Sigmoid colon (tissue), 7 donors: ENCODE data around the gene ATG9B. TPM values are rescaled to one million over a fixed set of nuclear protein-coding genes. Genes with fewer than 3 reads are reported as not detected.

Experiments used
- DNase-seq: peaks from one replicate; pipeline ENCODE4 v3.0.0-alpha.2; 2019
- H3K27ac ChIP-seq, 4 donors: fragments of 200-600 bp; sonication (generic); one replicate each; pipeline ENCODE4 v1.5.1; 2016 to 2019; ENCODE audit warnings: mild to moderate bottlenecking in 1 of 4
- H3K27me3 ChIP-seq, 3 donors: fragments of 200-600 bp; sonication (generic); one replicate each; pipeline ENCODE4 v1.5.1; 2019; ENCODE audit warnings: mild to moderate bottlenecking in 1 of 3
- H3K36me3 ChIP-seq, 4 donors: fragments of 200-600 bp; sonication (generic); one replicate each; pipeline ENCODE4 v1.5.1; 2016 to 2019
- H3K4me1 ChIP-seq, 4 donors: fragments of 200-600 bp; sonication (generic); one replicate each; pipeline ENCODE4 v1.5.1; 2017 to 2019
- H3K4me3 ChIP-seq, 4 donors: fragments of 200-600 bp; sonication (generic); one replicate each; pipeline ENCODE4 v1.5.1; 2017 to 2019; ENCODE audit warnings: mild to moderate bottlenecking in 2 of 4, moderate library complexity in 1 of 4
- H3K9me3 ChIP-seq, 4 donors: fragments of 200-600 bp in 3 of 4; sonication (generic) in 3 of 4; one replicate each; pipeline versions ENCODE4 v1.5.1 to v1.6.1; 2013 to 2019
- CTCF ChIP-seq, 4 experiments: fragments of 450-650 bp in 3 of 4; fragments of 200-600 bp in 1 of 4; IDR thresholded peaks; one replicate each; pipeline ENCODE4 v1.5.1; 2016 to 2019; ENCODE audit warnings: antibody characterized with exemption in 4 of 4, mild to moderate bottlenecking in 3 of 4, moderate library complexity in 2 of 4
- EP300 ChIP-seq, 4 donors: sonication (generic); formaldehyde crosslinking; IDR thresholded peaks; one replicate each; pipeline ENCODE4 v1.6.1; 2017; ENCODE audit warnings: antibody characterized with exemption in 4 of 4
- POLR2A ChIP-seq, 2 donors: fragments of 450-650 bp; IDR thresholded peaks; one replicate each; pipeline ENCODE4 v1.6.1; 2016; ENCODE audit warnings: antibody characterized with exemption in 2 of 2, mild to moderate bottlenecking in 2 of 2, moderate library complexity in 2 of 2
- POLR2AphosphoS5 ChIP-seq, 4 donors: sonication (generic); formaldehyde crosslinking; IDR thresholded peaks; one replicate each; pipeline ENCODE4 v1.6.1; 2017; ENCODE audit warnings: antibody characterized with exemption in 4 of 4
- WGBS, 2 donors: extraction: QIAGEN DNeasy Blood & Tissue Kit; methylation state at CpG; one replicate each; pipeline ENCODE4 v1.1.7; 2013; 5-methylcytosine and 5-hydroxymethylcytosine counted together
- intact Hi-C: fragments of 100-400 bp; cut with DNase I; formaldehyde crosslinking; loops from one replicate; pipeline ENCODE4 v1.15.1; 2023
- polyA plus RNA-seq, 3 donors: library from polyadenylated mRNA; stranded (reverse); fragments of 200-250 nt; gene quantifications; one replicate each; pipeline ENCODE4 v1.2.3, GENCODE V29; 2013
- total RNA-seq, 4 donors: library from RNA; depleted of rRNA; stranded (reverse); fragments of >200 nt; gene quantifications; one replicate each; pipeline ENCODE4 v1.1.0, GENCODE V29; 2016
- donor health status: healthy with polysubstance abuse.
- donor health status: Bipolar disorder and iron deficiency.
- donor health status: healthy.

The ATG9B gene
- total and polyA plus RNA-seq, 7 donors: 1.2 to 1.6 TPM; not detected in 5

DNA sequence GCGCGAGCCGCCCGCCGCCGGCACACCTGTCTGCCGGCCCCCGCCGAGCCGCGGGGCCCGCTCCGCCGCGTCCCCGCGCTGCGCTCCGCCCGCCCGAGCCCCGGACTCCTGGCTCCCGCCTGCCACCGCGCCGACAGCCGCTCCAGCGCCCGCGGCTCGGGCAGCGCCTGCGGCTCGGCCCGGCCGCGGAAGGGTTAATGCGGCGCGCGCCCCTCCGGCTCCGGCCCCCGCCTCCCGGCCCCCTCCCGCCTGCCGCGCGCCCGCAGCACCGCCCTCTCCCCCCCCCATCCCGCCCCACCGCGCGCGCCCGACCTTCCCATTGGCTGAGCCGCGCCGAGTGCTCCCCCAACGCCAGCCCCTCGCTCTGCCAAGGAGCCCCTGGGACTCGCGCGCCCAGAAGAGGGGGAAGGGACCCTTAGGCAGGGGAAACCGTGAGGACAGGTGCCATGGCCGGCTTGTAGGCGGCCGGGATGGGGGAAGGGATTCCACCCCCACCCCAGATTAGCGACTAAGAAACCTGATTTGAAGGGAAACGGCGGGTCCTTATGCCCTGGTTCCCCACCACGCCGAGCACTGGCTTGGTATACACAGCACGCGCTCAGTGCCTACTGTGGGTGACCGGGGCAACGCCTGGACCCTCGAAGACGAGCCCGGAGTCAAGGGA is 46.0 kb downstream of the ATG9B start, which contains the start of gene KCNH2:
KCNH2 (minus strand) TSS at position 196 of the 664 bp plus-strand sequence. CDS start 408 bp downstream, outside the sequence.
- H3K4me1 ChIP-seq: peaks cover 0 to 68% (median 64%) of the 10 kb centered on the region in 4 donors
- peak within 1 kb of the TSS; percentile 48 to 69 (median 66) for H3K4me3 ChIP-seq
- DNase-seq: peak; percentile 84
- 0 to 1% methylated on average over 81 of the region's 81 CpGs for WGBS, 2 donors
- H3K9me3 ChIP-seq: no peaks in the 10 kb centered on the region
- peak within 1 kb of the TSS; percentile 84 to 97 (median 90) for H3K27ac ChIP-seq
- intact Hi-C loops: loop anchor here (5.0 kb wide), 1 partner anchor 109 kb away; the partner anchor contains the start of gene AGAP3
- no peaks in the 10 kb centered on the region for H3K36me3 ChIP-seq
- H3K27me3 ChIP-seq: no peaks in the 10 kb centered on the region
- TF ChIP-seq EP300 (IDR thresholded peaks at IDR 0.05) (no peak), POLR2AphosphoS5 (IDR thresholded peaks at IDR 0.05) (peak; percentile 24 to 90 (median 76)), POLR2A (IDR thresholded peaks at IDR 0.05) (peak in 1 of 2 donors; percentile 11)

DNA sequence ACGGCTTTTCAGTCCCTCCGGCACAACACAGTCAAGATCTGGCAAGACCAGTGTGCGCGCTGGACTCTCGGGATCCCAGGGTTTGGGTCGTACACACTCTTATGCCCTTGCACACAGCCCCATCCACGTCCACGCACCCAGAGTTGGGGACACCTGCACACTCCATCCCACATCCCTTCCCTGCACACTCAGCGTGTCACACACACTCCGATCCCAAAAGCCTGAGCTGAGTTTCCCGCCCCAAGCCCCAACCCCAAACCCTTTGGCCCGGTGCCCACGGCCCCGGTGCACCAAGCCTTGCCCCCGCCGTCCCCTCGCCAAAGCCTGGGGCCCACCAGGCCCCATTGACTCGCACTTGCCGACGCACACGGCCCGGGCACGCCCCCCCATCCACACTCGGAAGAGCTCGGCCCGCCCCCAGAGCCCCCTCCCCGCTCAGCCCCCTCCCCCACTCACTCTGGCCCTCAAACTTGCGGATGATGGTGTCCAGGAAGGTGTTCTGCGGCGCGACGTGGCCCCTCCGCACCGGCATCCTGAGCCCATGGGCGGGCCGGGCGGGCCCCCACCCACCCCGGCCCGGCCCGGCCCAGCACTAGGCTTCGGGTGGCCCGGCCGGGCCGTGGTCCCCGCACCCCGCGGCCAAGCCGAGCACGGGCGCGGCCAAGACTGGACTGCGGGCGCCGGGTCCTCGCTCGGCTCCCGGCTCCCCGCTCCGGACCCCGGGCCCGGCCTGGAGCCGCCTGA is 46.7 kb downstream of the ATG9B start:
- Histone ChIP-seq H3K4me1 (peaks cover 0 to 75% (median 71%) of the 10 kb centered on the region in 4 donors), H3K9me3 (no peaks in the 10 kb centered on the region), H3K27me3 (no peaks in the 10 kb centered on the region), H3K4me3 (peak overlapping the region; percentile 48 to 69 (median 66)), H3K36me3 (no peaks in the 10 kb centered on the region), H3K27ac (peak overlapping the region; percentile 84 to 97 (median 90))
- TF ChIP-seq EP300 (IDR thresholded peaks at IDR 0.05): no peak
- peak in 1 of 4 donors; percentile 6 for TF ChIP-seq POLR2AphosphoS5 (IDR thresholded peaks at IDR 0.05)
- intact Hi-C loops: loop anchor here (5.0 kb wide), 1 partner anchor 110 kb away; the partner anchor contains the start of gene AGAP3
- 5% methylated on average over 62 of the region's 62 CpGs for WGBS, 2 donors
- DNase-seq: no peak

- Histone ChIP-seq H3K4me3 (peak overlapping the region; percentile 48 to 69 (median 66)), H3K27me3 (no peaks in the 10 kb centered on the region), H3K27ac (peak overlapping the region; percentile 84 to 97 (median 90)), H3K36me3 (no peaks in the 10 kb centered on the region), H3K9me3 (no peaks in the 10 kb centered on the region), H3K4me1 (peaks cover 0 to 83% (median 79%) of the 10 kb centered on the region in 4 donors)
- WGBS, 2 donors: 48 to 57% methylated on average over 13 of the region's 13 CpGs
- TF ChIP-seq CTCF (IDR thresholded peaks at IDR 0.05): no peak
- peak; percentile 28 to 81 (median 78) for TF ChIP-seq POLR2AphosphoS5 (IDR thresholded peaks at IDR 0.05)
- TF ChIP-seq POLR2A (IDR thresholded peaks at IDR 0.05): no peak
- TF ChIP-seq EP300 (IDR thresholded peaks at IDR 0.05): peak in 2 of 4 donors; percentile 10 to 24
- intact Hi-C loops: loop anchor here (5.0 kb wide), 1 partner anchor 111 kb away; the partner anchor contains the start of gene AGAP3
- DNase-seq: no peak
These were observed 47.5 kb downstream of the ATG9B start for GRCh38 chr7:150976529-150977381.

DNA sequence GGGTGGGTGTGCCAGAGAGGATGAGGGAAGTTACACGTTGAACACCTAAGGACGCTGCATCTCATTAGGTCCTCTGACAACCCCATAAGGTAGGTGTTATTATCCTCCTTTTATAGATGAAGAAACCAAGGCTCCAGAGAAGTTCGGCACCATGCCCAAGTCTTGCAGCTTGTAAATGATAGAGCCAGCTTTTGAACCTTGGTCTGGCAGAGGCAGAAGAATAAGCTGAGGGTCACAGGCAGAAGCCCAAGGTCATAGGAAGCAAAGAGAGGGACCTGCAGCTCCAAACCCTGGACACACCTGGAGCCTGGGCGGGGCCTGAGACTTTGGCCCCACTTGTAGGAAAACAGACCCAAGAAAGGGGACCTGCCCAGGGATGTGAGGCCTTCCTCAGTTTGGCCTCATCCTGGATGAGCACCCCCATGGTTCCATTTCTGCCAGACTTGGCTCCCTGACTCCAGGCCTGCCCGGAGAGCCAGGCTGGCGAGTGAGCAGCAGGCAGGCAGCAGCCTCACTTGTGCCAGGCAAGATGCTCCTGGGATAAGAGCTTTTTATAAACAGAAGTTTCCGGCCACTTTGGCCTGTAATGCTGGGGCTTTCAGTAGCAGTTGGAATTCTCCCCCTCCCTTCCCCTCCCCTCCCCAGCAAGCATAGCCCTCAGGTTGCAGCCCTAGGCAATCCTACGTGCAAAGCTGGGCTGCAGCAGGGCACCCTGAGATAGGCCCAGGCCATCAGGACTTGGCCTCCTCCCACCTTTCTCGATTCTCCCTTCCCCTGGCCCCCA is 48.6 kb downstream of the ATG9B start:
- peak overlapping the region; percentile 84 to 97 (median 90) for H3K27ac ChIP-seq
- TF ChIP-seq POLR2AphosphoS5 (IDR thresholded peaks at IDR 0.05): no peak
- TF ChIP-seq EP300 (IDR thresholded peaks at IDR 0.05): no peak
- TF ChIP-seq CTCF (IDR thresholded peaks at IDR 0.05): no peak
- TF ChIP-seq POLR2A (IDR thresholded peaks at IDR 0.05): no peak
- intact Hi-C loops: loop anchor here (5.0 kb wide), 1 partner anchor 112 kb away; the partner anchor contains the start of gene AGAP3
- peak; percentile 82 for DNase-seq
- peaks cover 0 to 93% (median 89%) of the 10 kb centered on the region in 4 donors for H3K4me1 ChIP-seq
- no peaks in the 10 kb centered on the region for H3K36me3 ChIP-seq
- H3K27me3 ChIP-seq: no peaks in the 10 kb centered on the region
- H3K9me3 ChIP-seq: no peaks in the 10 kb centered on the region
- 41 to 72% methylated on average over 9 of the region's 9 CpGs for WGBS, 2 donors
- H3K4me3 ChIP-seq: peak overlapping the region; percentile 18 to 68 (median 54)
